HUDEP-2 (cell line): ENCODE results near the gene FBN2.
"Not testable (repeated sequence)": the region's sequence is repeated elsewhere in the genome, so short reads cannot be mapped to it uniquely, and the experiment has no call there.

Experiments
- DNase-seq, 76 experiments: peaks; one replicate each; lab custom pipeline; 2025; ENCODE audit not compliant: unreplicated experiment in 76 of 76; lab: John Stamatoyannopoulos, UW

Gene FBN2

DNA sequence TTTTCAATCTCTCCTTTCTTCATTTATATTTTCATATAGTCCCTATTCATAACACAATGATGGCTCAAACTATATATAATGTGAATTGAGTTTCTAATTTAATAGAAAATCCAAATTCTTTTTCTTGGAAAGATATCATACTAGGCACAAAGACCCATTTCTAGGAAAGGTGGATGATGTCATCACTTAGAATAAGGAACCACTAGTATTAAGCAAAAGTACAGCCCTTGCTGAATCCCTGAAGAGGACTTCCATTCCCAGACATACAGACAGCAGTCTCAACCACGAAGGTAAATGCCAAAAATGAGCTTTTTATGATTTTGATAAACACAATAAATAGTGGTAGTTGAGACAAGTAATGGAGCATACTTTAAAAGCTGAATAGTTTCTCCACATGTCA lies 210.0 kb downstream of the FBN2 start:
- DNase-seq = no peak

DNA sequence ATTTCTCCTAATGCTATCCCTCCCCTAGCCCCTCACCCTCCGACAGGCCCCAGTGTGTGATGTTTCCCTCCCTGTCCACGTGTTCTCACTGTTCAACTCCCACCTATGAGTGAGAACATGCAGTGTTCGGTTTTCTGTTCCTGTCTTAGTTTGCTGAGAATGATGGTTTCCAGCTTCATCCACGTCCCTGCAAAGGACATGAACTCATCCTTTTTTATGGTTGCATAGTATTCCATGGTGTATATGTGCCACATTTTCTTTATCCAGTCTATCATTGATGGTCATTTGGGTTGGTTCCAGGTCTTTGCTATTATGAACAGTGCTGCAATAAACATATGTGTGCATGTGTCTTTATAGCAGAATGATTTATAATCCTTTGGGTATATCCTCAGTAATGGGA lies 216.6 kb downstream of the FBN2 start:
- DNase-seq = not testable (repeated sequence)

- DNase-seq = no peak
These were observed 219.4 kb downstream of the FBN2 start for GRCh38 chr5:128318691-128319090.

DNA sequence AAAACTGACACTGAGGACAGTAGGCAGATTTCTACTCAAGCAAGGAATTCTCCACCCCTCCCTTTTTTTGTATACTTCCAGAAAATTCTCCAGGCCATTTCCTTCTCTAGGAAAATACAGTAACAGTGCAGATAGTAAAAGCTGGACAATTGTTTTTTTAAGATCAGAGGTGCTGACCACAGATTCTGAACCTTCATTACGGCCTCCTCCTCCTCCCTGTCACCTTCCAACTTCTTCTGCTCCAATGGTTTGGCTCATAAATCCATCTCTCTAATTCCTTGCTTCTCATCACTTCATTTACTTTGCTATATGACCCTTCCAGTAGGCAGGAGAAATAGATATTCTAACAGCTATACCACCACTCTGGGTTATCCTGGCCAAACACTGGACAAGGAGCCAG lies 220.6 kb downstream of the FBN2 start:
- no peak for DNase-seq

DNA sequence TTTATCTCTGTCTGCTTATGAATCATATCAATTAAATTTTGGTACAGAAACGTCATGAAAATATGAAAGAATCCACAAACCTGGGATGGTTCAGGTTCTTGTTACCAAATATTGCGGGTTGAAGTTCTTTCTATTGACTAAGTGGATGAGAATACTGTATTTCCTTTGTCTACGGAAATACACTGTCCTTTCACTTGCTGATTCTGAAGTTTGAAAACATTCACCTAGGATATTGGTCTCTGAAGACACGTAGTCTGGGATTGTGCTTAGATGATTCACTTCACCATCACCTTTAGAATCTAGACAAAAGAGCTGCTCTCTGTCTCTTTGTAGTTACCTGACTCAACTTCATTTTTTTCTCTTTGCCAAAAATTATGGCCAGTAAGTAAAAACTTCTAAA lies 222.4 kb downstream of the FBN2 start:
- DNase-seq = no peak

DNA sequence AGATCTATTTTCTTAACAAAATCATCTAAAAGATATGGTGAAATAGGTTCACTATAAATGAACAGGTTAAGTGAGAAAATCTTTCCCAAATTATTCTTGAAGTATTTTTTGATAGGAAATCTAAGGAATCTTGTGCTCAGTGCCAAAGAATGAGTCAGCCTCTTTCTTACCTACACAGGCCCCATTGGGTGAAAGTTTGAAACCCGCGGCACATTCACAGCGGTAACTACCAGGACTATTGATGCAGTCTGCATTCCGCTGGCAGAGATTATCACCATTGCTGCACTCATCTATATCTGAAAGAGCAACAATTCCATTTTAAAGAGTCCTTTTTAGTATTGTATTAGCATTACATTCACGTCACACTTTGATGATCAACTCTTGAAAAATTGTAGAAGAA lies 232.7 kb downstream of the FBN2 start:
- no peak for DNase-seq

DNA sequence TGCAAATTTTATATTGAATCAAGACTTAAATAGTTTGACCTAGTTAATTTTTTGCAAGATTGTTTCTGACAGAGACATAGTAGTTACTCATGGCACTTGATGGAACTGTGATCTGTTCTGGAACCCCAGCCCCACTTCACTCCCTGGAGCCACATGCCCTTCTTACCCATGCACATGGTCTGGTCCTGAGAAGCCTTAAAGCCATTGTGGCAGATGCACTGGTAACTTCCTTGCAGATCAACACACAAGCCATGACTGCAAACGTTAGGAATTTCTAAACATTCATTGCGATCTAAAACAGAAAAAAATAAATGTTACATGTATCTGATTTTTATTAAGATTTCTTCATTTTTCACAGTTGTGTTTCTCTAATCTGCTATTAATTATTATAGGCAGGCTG lies 233.3 kb downstream of the FBN2 start:
- no peak for DNase-seq

DNA sequence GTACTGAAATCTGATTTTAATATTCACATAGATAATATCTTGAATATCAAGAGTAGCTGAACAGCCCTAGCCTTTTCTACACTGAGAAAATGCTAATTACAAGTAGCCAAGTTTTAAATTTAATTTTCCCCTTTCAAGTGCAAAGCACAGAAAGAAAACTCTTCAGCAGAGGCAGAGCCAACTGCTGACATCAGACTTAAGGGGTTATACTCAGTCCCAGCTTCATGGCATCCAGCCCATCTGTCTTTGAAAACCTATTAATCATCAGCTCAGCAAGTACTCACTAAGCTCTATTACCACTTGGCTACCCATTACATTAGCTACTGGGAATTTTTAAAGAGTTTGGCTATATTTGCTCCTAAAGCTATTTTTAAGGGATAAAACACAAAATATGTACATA lies 234.0 kb downstream of the FBN2 start:
- DNase-seq = no peak

DNA sequence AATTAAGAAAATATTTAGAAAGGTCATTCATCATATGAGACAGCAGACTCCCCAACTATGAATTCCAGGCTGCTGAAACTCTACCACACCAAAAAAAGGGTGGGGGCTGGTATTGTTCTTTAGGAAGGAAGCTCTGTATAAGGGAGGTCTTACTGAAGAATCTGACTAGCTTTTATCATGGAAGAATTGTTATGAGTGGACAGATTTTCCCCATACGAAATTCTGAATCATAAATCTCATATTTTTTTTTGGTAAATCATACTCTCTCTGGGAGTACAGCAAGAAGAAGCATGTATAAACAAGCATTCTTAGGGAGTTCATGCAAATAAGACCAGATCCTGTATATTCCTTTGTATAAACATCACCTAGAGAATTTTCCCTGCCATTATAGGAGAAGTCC lies 234.5 kb downstream of the FBN2 start:
- DNase-seq = no peak

GRCh38 chr5:128300181-128300580 lies 237.9 kb downstream of the FBN2 start:
- no peak for DNase-seq

DNA sequence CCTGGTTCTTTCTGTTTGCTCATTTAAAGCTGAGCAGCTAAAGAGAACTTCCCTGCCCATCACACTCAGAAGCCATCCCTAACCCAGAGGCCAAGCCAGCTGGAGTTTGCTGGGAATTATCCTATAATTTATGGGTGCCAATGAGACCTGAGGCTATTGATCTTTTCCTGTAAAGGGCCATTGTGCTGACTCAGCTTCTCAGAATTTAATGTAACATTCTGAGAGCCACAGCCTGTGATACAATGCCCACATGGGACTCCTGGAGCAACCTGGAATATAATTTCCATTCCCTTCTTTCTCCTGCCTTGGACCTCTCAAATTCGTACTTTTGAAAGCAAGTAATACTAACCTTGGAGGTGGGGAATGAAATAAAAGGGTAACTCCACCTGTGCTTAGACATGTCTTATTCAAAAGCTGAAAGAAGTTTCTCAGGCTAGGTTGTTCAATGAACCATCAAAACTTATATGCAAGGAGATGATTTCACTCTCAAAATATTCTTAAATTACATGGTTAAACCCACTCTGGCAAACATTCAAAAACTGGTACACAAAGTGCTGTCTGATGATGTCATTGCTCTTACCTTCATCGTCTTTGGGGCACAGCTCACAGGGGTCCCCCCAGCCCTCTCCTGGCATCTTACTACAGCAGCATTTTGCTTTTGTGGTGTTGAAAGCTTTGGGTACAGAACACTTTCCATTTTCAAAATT lies 247.7 kb downstream of the FBN2 start:
- DNase-seq = no peak

DNA sequence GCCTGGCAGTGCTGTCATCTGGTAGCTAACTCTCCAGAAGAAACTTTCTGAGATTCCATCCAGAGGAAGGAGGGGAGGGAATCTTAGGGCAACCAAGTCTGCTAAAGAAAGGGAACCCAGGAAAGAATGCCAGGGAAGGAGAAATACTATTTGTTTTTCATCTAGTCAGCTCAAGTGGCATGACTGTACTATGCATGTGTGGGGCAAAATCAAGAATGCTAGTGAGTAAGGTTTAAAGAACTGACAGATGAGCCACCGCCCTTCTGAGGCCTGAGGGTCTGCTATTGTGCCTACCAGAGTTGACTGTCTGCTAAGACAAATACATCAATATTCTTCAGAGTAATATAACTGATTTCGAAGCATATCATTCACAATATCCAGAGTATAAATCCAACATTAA lies 250.3 kb downstream of the FBN2 start:
- DNase-seq = no peak

DNA sequence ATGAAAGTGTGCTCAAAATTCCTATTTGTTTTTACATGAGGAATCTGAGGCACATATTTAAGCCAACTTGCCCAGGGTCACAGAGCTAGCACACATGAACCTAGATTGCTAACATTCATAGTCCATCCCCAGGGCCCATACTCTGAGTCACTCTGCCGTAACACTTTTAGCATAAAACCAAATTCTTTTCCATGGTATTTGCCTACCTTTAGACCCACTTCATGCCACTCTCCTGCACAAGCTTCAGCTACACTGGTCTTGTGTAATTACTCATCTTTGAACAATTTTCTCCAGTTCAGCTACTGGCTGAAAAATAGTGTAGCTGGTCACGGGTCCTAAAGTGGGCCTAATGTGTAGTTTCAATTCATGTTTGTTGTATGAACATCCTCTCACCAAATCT lies 253.8 kb downstream of the FBN2 start:
- DNase-seq = no peak

GRCh38 chr5:128279345-128279744 lies 258.7 kb downstream of the FBN2 start:
- DNase-seq = no peak

DNA sequence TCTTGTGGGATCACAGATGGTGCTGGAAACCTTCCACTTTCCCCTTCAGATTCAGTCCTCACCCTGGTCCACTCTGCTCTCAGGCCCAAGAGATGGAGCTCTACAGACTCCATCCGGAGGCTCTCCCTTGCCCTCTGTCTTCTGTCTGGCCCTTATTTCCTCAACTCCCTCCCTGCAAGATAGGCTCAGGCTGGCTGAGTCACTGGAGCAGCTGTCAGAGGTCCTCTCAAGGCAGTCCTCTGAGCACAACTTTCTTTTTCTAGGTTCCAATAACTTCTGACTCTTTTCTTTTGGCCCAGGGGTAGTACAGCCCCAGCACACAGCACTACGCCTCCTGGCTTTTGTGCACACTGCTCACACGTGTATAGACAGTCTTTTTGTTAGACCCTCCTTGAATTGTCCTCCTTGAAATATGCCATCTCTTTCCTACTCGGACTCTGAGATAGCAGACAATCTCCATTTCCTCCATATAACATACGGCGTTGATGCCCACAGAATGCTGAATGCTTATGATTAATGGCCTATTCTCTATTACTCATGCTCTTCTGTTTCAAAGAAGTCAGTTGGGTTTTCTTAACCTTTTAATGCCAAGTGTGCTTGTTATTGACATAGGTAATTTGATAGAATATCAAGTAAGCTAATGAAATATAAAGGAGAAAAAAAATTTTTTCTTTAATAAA lies 261.4 kb downstream of the FBN2 start:
- DNase-seq = no peak

DNA sequence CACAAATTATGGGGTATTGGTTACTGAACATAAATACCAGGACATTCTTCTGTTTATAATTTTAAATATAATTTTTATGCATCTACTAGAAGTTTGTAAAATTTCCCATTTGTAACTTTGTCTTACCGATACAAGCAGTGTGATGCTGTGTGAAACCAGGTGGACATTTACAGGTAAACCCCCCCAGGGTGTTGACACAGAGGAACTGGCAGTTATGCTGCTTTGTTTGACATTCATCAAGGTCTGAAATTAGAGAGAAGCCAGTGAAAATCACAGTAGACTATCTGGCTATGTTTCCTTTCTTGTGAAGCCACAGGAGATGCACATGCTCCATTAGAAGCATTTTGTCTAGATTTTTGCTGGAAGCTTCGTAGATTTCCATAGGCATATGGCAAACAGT lies 263.6 kb downstream of the FBN2 start:
- DNase-seq = no peak

GRCh38 chr5:128273736-128274135 lies 264.3 kb downstream of the FBN2 start:
- no peak for DNase-seq

DNA sequence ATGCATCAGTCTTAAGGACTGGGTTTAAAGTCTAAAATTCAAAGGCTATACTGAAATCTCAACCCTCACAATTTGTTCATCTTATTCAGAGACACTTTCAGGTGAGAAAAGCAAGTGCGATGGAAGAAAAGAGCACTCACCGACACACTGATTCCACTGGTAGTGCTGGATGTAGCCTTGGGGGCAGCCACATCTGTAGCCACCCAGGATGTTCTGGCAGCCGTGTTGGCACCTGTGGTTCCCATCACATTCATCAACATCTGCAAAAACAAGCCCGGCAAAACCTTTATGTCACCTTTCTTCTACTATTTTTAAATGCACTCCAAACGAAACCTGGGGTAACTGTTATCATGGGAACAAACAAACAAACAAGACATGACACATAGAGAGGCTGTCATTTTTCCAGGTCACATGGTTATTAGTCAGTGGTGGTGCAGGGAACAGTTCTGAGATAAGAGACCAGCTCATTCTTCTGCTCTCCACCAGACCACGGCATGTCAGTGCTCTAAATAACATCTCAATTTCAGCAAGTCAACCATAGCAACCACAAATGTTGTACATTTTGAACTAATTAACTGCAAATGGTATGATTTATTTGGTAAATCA lies 266.1 kb downstream of the FBN2 start:
- peak in 29 of 76 experiments; percentile 3 to 70 (median 26) for DNase-seq

- no peak for DNase-seq
These were observed 267.0 kb downstream of the FBN2 start for GRCh38 chr5:128271071-128271470.

- no peak for DNase-seq
These were observed 273.3 kb downstream of the FBN2 start for GRCh38 chr5:128264564-128265360.

GRCh38 chr5:128263357-128263756 lies 274.7 kb downstream of the FBN2 start:
- DNase-seq = no peak
